GM18511 (cell line): ENCODE measurements around the gene IFIT3.

Experiments used
- ATAC-seq: cut with Tn5 transposase; IDR thresholded peaks from one replicate; pipeline ENCODE4 v1.9.1; 2021; ENCODE audit warnings: mild to moderate bottlenecking, moderate library complexity; ENCODE audit not compliant: unreplicated experiment

IFIT3 gene

DNA sequence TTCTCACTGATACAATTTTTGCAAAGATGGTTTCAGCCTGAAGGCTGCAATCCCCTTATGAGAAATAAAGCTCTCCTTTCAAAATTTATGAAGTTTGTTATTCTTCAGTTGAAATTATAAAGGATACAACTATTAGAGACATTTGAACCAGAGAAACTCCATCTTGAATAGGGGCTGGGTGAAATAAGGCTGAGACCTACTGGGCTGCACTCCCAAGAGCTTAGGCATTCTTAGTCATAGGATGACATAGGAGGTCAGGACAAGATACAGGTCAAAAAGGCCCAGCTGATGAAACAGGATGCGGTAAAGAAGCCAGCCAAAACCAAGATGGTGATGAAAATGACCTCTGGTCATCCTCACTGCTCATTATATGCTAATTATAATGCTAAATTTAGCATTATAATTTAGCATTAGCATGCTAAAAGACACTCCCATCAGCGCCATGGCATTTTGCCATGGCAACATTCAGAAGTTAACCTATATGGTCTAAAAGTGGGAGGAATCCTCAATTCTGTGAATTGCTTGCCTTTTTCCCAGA is 27.7 kb downstream of the IFIT3 start:
- ATAC-seq: no peak

GRCh38 chr10:89357096-89357495 is 29.3 kb downstream of the IFIT3 start:
- no peak for ATAC-seq

DNA sequence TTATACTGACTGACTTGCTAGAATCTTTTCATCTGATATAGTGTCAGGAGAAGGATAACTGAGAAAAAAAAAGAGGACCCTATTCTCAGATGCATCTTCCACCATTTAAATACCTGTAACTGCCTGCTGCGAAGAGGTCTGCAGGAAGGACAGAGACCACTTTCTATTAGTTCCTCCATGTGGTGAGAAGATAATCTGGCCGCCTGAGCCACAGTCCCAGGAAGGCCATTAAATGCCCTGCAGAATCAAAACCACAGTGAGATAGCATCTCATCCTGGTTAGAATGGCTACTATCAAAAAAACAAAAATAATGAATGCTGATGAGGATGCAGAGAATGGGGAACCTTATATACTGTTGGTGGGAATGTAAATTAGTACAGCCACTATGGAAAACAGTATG is 30.2 kb downstream of the IFIT3 start:
- no peak for ATAC-seq

- ATAC-seq: no peak
Measured at GRCh38 chr10:89360157-89360556, 32.4 kb downstream of the IFIT3 start.

GRCh38 chr10:89362929-89363328 is 35.1 kb downstream of the IFIT3 start:
- ATAC-seq: no peak

DNA sequence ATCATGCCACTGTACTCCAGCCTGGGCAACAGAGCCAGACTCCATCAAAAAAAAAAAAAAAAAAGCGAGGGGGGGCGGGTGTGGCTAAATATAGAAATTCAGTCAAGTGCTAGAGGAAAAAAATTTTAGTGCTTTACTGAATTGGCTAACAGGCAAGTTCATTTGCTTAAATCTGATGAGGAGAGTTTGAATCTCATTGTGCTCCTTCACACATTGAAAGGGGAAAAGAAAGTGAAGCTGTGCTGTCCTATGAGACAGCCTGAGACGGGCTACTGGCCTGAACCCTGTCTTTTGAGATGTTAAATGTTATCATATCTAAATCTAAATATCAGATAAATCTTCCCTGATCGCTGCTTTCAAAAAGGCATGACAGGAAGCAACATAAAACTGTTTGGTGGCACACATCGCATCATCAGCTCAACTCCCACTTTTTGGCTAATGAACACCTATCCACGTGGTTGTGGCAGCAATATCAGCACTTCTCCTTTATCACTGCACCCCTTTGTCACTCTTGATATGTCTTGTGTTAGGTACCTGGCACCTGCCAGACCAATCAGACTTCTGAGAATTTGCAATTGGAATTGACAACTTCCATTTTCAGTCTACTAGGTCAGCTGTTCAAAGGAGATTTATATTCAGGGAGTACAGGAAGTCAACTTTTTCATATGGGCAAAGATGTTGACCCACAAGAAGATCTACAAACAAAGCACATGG is 36.1 kb downstream of the IFIT3 start:
- ATAC-seq: no peak

DNA sequence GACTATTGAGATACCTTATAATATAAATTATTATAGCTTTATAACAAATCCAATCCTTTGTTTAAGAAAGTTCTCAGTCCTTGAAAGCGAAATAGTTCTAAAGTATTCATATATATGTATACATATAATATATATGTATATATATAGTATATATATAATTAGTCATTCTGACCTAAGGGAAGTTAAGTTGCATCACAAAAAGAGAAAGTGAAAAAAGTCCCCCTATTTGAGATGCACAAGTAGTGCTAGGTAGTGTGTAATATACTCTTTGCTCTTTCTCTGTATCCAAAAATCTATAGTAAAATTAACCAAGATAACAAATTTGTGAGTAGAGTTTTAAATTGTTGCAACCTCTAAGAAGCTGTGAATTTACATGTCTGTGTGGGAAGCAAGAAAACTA is 36.7 kb downstream of the IFIT3 start:
- ATAC-seq: no peak

DNA sequence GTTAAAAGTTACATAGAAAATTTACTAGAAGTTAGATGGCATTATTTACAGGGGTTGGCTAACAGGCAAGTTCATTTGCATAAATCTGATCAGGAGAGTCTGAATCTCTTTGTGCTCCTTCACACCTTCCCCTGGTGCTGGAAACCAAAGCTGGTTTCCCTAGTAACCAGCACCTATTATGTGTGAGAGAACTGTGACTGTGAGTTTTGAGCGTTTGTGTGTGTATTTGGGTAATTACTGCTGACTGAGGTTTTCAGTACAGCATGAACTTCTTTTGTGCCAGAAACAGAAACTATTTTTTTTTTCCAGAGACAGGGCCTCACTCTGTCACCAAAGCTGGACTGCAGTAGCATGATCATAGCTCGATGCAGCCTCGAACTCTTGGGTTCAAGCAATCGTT is 39.7 kb downstream of the IFIT3 start:
- ATAC-seq: peak; percentile 79

DNA sequence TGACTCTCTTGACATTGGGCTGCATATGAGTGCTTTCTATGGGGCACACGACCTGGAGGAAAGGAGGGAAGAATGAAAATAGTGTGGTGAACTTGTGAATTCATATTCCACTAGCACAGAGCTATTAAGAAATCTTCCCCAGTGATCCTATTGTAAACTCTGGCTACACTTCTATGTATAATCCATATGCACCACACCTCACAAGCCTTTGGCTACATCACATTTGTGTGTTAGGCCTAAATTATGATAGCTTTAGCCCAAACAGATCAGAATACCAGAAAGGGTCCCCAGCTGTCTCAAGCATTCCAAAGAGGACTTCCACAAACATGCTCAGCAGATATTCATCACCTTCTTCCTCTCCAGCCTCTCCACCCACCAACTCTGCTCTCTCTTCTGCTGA is 40.3 kb downstream of the IFIT3 start:
- no peak for ATAC-seq

DNA sequence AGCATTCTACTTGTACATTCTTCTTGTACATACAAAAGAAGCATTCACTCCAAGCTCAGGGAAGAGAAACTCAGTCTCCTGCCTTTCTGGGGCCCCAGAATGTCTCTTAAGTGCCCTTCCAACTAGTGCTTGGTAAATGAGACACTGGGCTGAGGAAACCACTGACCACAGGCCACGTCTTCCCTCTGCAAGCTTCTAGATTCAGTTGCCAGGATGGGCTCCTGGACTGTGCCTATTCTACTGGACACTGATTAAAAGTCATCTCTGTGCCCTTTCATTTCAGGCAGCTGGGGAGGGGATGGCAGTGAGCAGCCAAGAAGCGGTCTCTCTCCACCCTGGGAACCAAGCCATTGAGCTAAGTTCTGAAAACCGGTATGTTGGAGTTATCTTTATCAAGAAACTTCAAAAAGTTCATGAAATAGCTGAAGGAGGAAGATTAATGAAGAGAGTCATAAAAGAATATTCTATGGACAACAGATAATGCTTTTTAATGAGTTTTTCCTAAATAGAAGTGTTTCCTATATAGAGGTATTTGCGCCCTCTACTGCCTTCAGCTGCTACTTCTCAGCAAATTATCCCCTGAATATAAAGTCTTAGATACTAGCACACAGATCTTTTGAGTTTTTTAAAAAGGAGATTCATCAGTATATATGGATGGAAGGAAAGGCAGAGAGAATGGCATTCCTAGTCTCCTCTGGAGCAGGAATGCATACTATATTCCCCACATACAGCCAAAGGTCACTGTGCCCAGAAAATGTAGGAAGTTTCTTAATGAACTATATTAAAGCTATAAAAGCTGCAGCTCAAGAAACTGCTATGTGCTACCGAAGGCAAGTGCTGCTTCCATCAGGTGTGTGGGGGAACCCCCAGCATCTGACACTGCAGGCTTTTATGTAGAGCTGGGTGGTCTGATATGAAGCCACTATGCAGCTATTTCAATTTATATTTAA is 41.6 kb downstream of the IFIT3 start:
- no peak for ATAC-seq

GRCh38 chr10:89371079-89371478 is 43.3 kb downstream of the IFIT3 start:
- ATAC-seq: no peak

DNA sequence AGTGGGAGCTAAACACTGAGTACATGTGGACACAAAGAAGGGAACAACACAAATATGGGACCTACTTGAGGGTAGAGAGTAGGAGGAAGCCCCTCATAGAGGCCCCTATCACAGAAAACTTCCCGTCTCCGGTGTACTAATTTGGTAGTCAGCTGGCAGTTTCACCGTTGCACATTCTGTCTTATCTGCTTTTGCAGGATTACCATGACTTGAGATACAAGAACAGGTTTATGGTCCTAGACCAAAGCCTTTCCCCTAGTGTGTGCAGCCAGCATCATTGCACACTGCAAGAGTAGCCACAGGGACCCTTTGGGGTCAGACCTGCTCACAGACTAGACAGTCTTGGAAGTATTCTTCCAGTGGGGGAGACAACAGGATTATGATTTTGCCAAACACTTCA is 44.2 kb downstream of the IFIT3 start:
- ATAC-seq: no peak

DNA sequence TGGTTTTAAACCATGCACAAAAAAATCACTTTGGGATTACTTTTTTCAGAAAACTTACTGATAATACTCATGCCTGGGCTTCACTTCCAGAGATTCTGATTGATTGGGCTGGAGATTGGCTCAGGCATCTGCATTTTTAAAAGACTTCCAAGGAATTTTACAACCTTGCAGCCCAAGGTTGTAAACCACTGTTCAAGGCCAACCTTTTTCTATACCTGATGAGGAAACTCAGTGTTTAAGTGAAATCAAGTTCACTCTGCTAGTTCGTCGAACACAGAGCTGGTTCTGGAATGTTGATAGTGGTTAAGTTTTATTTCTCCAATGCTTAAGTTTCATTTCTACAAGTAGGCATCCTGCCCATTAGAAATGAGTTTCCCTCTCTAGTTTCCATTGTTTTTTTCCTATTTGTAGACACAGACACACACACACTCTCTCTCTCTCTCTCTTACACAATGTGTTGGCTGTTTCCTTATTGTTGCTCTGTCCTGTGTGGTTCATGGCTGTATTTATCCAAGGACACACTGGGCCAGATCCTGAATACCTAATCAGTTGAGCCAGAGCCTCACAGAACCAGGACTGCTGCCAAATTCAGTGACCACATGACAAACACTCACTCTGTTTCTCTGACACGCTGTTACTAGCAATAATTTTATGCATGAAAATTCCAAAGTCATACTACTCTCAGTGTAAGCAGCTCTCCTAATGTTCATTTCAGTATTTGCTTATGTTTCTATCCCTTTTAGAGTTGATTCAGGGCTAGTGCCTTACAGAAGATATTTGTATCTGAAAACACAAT is 46.3 kb downstream of the IFIT3 start:
- no peak for ATAC-seq

DNA sequence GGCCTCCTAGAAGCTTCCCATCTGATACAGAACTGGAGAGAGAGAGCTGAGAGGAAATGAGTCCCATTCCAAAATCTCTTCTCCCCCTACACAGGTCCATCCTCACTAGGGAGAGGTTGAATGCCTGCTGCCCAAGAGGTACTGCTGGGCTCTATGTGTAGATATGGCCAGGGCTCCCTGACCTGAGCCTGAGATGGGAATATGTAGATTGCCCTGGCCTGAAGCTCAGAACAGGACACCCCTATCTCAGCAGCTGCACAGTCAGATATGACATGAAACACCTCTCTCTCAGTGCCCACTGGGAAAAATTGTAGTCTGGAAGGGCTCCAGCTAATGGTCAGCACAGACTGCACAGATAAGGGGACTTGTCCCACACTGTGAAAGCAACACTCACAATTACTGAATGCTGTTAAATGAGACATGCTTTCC is 46.9 kb downstream of the IFIT3 start:
- no peak for ATAC-seq

GRCh38 chr10:89377705-89378637 is 50.2 kb downstream of the IFIT3 start, which contains the start of gene IFIT1B:
Gene IFIT1B, plus strand, starts transcription at chr10:89378056. Its CDS starts 80 bp downstream, at chr10:89378136.
- ATAC-seq: no peak

DNA sequence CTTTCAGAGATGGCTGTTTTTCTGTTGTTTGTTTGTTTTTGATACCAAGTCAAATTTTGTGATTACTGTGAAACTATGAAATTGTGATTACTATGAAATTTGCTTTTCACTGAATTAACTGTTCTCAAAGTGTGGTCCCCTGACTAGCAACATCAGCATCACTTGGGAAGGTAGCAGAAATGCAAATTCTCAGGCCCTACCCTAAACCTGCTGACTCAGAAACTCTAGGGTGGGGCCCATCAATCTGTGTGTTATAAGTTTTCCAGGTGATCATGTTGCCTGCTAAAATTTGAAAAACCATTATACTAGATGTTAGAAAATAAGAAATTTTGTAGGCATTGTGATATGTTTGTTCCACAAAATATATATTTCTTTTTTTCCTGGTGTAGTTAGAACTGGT is 51.3 kb downstream of the IFIT3 start:
- ATAC-seq: no peak

DNA sequence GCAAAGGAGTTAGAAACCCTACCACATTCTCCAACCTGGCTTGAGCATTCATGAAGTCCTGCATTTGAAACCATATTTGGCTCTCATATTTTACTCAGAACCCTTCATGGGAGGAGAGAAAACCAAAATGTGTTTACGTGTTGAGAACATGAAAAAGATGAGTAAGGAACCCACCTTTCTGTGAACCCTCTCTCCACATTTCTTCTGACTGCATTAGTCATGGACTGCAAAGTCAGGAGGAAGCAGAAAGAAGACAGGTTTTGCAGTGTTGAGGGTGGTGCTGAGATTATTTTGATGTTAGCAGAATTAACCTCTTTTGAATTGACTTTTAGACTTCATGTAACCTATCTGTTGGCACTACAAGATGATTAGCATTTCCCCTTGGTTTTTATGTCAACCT is 55.0 kb downstream of the IFIT3 start:
- no peak for ATAC-seq

- ATAC-seq: no peak
Measured at GRCh38 chr10:89384474-89385340, 56.9 kb downstream of the IFIT3 start.

DNA sequence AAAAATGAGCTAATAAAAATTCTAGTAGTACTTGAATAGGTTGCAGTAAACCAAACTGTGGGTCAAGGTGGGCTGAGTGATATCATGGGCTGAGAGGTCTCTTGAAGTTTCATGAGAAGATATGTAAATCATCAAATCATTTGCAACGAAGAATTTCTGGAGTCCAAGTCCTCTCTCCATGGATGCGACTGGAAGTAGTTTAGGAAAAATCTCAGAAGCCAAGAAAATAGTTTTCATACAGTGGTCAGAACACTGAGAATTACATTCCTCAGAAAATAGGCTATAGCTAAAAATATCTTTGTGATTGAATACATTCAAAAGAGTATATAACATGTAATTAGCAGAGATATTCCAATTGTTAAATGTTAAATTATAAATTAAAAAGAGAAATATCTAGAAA is 61.0 kb downstream of the IFIT3 start:
- ATAC-seq: no peak
